MM.1S (cell line): Measurements from ENCODE around the gene PEAR1.
A peak's percentile ranks its signal among the peaks of the same experiment; 100 is the strongest.

Experiments
- DNase-seq: peaks from one replicate; pipeline ENCODE4 v3.0.0-alpha.2; 2015
- H2AFZ ChIP-seq: fragments of 300-600 bp; sonication (generic); 2 replicates; pipeline ENCODE4 v1.6.0; 2016; ENCODE audit warnings: antibody characterized with exemption, low read length
- H3F3A ChIP-seq: fragments of 300-600 bp; sonication (generic); 2 replicates; pipeline ENCODE4 v1.6.1; 2016; ENCODE audit warnings: mild to moderate bottlenecking, antibody characterized with exemption, low read length, moderate library complexity, mixed read lengths; ENCODE audit not compliant: insufficient read depth
- H3K27ac ChIP-seq: fragments of 300-600 bp; sonication (generic); 2 replicates; pipeline ENCODE4 v1.5.1; 2016; ENCODE audit warnings: mild to moderate bottlenecking, low read length
- H3K27me3 ChIP-seq: fragments of 300-600 bp; sonication (generic); replicated peaks from 2 replicates; pipeline ENCODE4 v1.6.0; 2016; ENCODE audit warnings: low read length; ENCODE audit not compliant: insufficient read depth
- H3K36me3 ChIP-seq: fragments of 300-600 bp; sonication (generic); replicated peaks from 2 replicates; pipeline ENCODE4 v1.6.1; 2016; ENCODE audit warnings: mild to moderate bottlenecking, low read length, mixed read lengths; ENCODE audit not compliant: insufficient read depth
- H3K4me1 ChIP-seq: fragments of 300-600 bp; sonication (generic); 2 replicates; pipeline ENCODE4 v1.6.1; 2016; ENCODE audit warnings: low read length, mixed read lengths
- H3K4me2 ChIP-seq: fragments of 300-600 bp; sonication (generic); 2 replicates; pipeline ENCODE4 v1.6.0; 2016; ENCODE audit warnings: low read depth, low read length
- H3K4me3 ChIP-seq: fragments of 300-600 bp; sonication (generic); 2 replicates; pipeline ENCODE4 v1.5.1; 2016; ENCODE audit warnings: low read length, mixed read lengths
- H3K79me2 ChIP-seq: fragments of 300-600 bp; sonication (generic); 2 replicates; pipeline ENCODE4 v1.6.1; 2016; ENCODE audit warnings: mixed run types, low read length, mixed read lengths
- H3K9ac ChIP-seq: fragments of 300-600 bp; sonication (generic); 2 replicates; pipeline ENCODE4 v1.6.1; 2016; ENCODE audit warnings: low read length, mixed read lengths
- H3K9me2 ChIP-seq: fragments of 300-600 bp; sonication (generic); replicated peaks from 2 replicates; pipeline ENCODE4 v1.6.1; 2016; ENCODE audit warnings: mild to moderate bottlenecking, low read length, mixed read lengths; ENCODE audit not compliant: insufficient read depth
- H3K9me3 ChIP-seq: fragments of 300-600 bp; sonication (generic); replicated peaks from 2 replicates; pipeline ENCODE4 v1.6.1; 2016; ENCODE audit warnings: mild to moderate bottlenecking, low read length, mixed read lengths; ENCODE audit not compliant: insufficient read depth
- H4K20me1 ChIP-seq: fragments of 300-600 bp; sonication (generic); 2 replicates; pipeline ENCODE4 v1.6.1; 2016; ENCODE audit warnings: mild to moderate bottlenecking, low read length, moderate library complexity, mixed read lengths; ENCODE audit not compliant: insufficient read depth
- EZH2 ChIP-seq: fragments of 300-600 bp; sonication (generic); optimal IDR thresholded peaks from 2 replicates; pipeline ENCODE3; 2017; ENCODE audit warnings: low read depth, mild to moderate bottlenecking, antibody characterized with exemption, low read length, mixed read lengths
- EZH2phosphoT487 ChIP-seq: fragments of 300-600 bp; sonication (generic); IDR thresholded peaks from 2 replicates; pipeline ENCODE4 v1.6.1; 2018; ENCODE audit warnings: antibody characterized with exemption, low read length
- TF ChIP-seq, protein P1 (sequence below): fragments of 300-600 bp; sonication (generic); IDR thresholded peaks from 2 replicates; pipeline ENCODE4 v1.5.1; 2016; ENCODE audit warnings: antibody characterized with exemption, low read length, mixed read lengths

PEAR1 gene

DNA sequence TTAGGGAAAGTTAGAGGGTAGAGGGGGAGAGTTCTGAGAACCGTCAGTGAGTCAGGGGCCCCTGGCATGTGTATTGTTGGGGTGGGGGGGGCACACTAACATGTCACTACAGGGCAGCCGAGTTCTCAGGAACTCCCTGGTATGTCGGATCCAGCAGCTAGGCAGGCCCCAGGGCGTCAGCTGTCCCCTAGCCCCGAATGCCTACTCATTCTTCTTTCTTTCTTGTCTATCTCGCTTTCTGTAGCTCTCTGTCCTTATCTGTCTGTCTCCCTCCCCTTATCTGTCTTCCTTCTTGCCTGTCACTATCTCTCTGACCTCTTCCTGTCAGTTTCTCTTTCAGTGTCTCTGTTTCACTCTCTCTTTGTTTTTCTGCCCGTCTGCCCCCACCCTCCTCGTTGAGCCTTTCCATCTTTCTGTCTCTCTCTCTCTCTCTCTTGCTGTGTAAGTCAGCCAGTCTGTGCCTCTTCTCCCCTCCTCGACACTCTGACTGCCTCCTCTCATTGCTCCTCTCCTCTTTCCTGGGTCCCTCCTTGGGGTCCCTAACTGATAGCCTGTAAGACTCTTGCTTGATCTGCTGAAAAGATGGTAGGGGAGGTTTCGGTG is 30.4 kb upstream of the PEAR1 start:
- Histone ChIP-seq H3K9ac (no peak overlapping the region), H3K9me2 (no peaks in the 10 kb centered on the region), H3K27me3 (peaks cover 54% of the 10 kb centered on the region), H3K4me2 (peak overlapping the region; percentile 21; the same call in 1 of the 2 replicates), H3K4me3 (no peak overlapping the region), H3K36me3 (no peaks in the 10 kb centered on the region), H3K27ac (no peak overlapping the region), H2AFZ (no peak overlapping the region), H3K79me2 (no peaks in the 10 kb centered on the region), H3K9me3 (no peaks in the 10 kb centered on the region), H4K20me1 (no peaks in the 10 kb centered on the region), H3K4me1 (peaks cover 24% of the 10 kb centered on the region), H3F3A (no peaks in the 10 kb centered on the region)
- TF ChIP-seq EZH2phosphoT487 (no peak), EZH2 (no peak)
- TF ChIP-seq, protein P1, sequence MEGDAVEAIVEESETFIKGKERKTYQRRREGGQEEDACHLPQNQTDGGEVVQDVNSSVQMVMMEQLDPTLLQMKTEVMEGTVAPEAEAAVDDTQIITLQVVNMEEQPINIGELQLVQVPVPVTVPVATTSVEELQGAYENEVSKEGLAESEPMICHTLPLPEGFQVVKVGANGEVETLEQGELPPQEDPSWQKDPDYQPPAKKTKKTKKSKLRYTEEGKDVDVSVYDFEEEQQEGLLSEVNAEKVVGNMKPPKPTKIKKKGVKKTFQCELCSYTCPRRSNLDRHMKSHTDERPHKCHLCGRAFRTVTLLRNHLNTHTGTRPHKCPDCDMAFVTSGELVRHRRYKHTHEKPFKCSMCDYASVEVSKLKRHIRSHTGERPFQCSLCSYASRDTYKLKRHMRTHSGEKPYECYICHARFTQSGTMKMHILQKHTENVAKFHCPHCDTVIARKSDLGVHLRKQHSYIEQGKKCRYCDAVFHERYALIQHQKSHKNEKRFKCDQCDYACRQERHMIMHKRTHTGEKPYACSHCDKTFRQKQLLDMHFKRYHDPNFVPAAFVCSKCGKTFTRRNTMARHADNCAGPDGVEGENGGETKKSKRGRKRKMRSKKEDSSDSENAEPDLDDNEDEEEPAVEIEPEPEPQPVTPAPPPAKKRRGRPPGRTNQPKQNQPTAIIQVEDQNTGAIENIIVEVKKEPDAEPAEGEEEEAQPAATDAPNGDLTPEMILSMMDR = no peak
- no peak for DNase-seq

- Histone ChIP-seq H4K20me1 (no peaks in the 10 kb centered on the region), H3K27me3 (peaks cover 48% of the 10 kb centered on the region), H3K27ac (no peak overlapping the region), H3K4me1 (peaks cover 24% of the 10 kb centered on the region), H3F3A (no peaks in the 10 kb centered on the region), H3K9ac (no peak overlapping the region), H3K4me2 (peak overlapping the region; percentile 21; the same call in 1 of the 2 replicates), H3K36me3 (no peaks in the 10 kb centered on the region), H3K4me3 (no peak overlapping the region), H3K9me3 (no peaks in the 10 kb centered on the region), H2AFZ (no peak overlapping the region), H3K79me2 (no peaks in the 10 kb centered on the region), H3K9me2 (no peaks in the 10 kb centered on the region)
- DNase-seq = no peak
- no peak for TF ChIP-seq EZH2
- TF ChIP-seq, protein P1 = no peak
- no peak for TF ChIP-seq EZH2phosphoT487
Measured at GRCh38 chr1:156863631-156864030, 29.9 kb upstream of the PEAR1 start.

DNA sequence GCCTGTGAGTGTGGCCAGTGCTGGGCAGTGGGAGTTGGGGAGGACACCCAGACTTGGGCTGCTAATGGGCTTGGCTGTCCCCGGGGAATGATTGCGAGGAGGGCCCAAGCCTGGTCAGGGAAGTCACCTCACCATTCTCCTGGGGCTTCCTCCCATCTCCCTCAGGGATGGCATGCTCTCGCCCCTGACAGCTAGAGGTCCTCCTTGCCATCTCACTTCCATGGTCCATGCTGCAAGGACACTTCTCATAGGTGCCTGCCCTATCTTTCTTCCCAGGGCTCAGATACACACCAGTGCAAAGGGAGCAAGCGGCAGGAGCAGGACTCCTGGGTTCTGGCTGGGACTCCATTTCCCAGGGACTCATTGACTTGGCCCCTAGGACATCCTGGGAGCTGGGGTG is 28.7 kb upstream of the PEAR1 start:
- H3K4me1 ChIP-seq = peaks cover 18% of the 10 kb centered on the region
- DNase-seq = no peak
- H3K36me3 ChIP-seq = no peaks in the 10 kb centered on the region
- H3K27ac ChIP-seq = no peak overlapping the region
- H3K9me3 ChIP-seq = no peaks in the 10 kb centered on the region
- H3F3A ChIP-seq = no peaks in the 10 kb centered on the region
- peaks cover 43% of the 10 kb centered on the region for H3K27me3 ChIP-seq
- no peaks in the 10 kb centered on the region for H3K79me2 ChIP-seq
- H4K20me1 ChIP-seq = no peaks in the 10 kb centered on the region
- TF ChIP-seq, protein P1 = no peak
- no peak for TF ChIP-seq EZH2
- no peak for TF ChIP-seq EZH2phosphoT487
- no peak overlapping the region for H3K4me3 ChIP-seq
- H3K9ac ChIP-seq = no peak overlapping the region
- no peaks in the 10 kb centered on the region for H3K9me2 ChIP-seq
- no peak overlapping the region for H2AFZ ChIP-seq
- no peak overlapping the region for H3K4me2 ChIP-seq
